ENCODE results near the gene SLC7A1. TPM values are rescaled to one million over a fixed set of nuclear protein-coding genes. Genes with fewer than 3 reads are reported as not detected.

Gene SLC7A1
- total and polyA plus RNA-seq, 2 of the 4 experiments (the other 2 are of a cell fraction) = 9.7 to 22.3 TPM

DNA sequence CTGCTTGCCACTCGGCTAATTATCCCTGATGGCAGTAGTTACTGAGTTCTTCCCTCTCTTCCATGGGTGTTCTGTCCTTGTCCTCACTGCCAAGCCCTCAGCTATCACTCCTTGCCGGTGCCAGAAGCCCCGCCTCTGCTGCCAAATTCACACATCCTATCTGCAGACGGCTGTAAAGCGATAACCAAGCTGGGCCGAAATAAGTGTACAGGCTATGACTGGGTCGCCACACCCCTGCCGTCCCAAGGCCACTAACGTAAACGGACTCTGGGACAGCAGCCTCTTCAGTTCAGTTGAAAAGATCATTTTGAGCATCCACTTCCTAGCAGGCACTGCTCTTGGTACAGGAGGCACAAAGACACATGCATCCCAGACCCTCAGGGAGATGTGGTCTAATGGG lies 13.3 kb downstream of the SLC7A1 start:
- in situ Hi-C loops (cut with MboI; ENCODE audit: low sequenced_read_pairs) = no loop called here
- TF ChIP-seq POLR2A (IDR thresholded peaks at IDR 0.05; ENCODE audit: low read depth, low read length) = no peak
- TF ChIP-seq, protein P1, sequence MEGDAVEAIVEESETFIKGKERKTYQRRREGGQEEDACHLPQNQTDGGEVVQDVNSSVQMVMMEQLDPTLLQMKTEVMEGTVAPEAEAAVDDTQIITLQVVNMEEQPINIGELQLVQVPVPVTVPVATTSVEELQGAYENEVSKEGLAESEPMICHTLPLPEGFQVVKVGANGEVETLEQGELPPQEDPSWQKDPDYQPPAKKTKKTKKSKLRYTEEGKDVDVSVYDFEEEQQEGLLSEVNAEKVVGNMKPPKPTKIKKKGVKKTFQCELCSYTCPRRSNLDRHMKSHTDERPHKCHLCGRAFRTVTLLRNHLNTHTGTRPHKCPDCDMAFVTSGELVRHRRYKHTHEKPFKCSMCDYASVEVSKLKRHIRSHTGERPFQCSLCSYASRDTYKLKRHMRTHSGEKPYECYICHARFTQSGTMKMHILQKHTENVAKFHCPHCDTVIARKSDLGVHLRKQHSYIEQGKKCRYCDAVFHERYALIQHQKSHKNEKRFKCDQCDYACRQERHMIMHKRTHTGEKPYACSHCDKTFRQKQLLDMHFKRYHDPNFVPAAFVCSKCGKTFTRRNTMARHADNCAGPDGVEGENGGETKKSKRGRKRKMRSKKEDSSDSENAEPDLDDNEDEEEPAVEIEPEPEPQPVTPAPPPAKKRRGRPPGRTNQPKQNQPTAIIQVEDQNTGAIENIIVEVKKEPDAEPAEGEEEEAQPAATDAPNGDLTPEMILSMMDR (conservative IDR thresholded peaks at IDR 0.05; ENCODE audit: low read depth, low read length) = no peak
- TF ChIP-seq CHD1 (IDR thresholded peaks at IDR 0.05; ENCODE audit: low read depth, low read length) = no peak
- no peak for TF ChIP-seq RAD21 (IDR thresholded peaks at IDR 0.05; ENCODE audit: low read length)
- no peak for TF ChIP-seq NFE2L2 (IDR thresholded peaks at IDR 0.05; ENCODE audit: low read depth, low read length)
- TF ChIP-seq, protein P2, sequence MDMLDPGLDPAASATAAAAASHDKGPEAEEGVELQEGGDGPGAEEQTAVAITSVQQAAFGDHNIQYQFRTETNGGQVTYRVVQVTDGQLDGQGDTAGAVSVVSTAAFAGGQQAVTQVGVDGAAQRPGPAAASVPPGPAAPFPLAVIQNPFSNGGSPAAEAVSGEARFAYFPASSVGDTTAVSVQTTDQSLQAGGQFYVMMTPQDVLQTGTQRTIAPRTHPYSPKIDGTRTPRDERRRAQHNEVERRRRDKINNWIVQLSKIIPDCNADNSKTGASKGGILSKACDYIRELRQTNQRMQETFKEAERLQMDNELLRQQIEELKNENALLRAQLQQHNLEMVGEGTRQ (IDR thresholded peaks at IDR 0.05; ENCODE audit: low read depth, low read length) = no peak
- TF ChIP-seq BHLHE40 (IDR thresholded peaks at IDR 0.05; ENCODE audit: low read depth, low read length) = no peak
- no peak for TF ChIP-seq CEBPB (IDR thresholded peaks at IDR 0.05; ENCODE audit: low read depth, low read length)
- no peak for TF ChIP-seq MAFK (IDR thresholded peaks at IDR 0.05; ENCODE audit: low read depth, low read length)
- TF ChIP-seq RCOR1 (IDR thresholded peaks at IDR 0.05; ENCODE audit: insufficient replicate concordance, low read length) = no peak
- no peak for TF ChIP-seq MAZ (IDR thresholded peaks at IDR 0.05; ENCODE audit: borderline replicate concordance, low read depth, low read length)
- TF ChIP-seq, protein P3, sequence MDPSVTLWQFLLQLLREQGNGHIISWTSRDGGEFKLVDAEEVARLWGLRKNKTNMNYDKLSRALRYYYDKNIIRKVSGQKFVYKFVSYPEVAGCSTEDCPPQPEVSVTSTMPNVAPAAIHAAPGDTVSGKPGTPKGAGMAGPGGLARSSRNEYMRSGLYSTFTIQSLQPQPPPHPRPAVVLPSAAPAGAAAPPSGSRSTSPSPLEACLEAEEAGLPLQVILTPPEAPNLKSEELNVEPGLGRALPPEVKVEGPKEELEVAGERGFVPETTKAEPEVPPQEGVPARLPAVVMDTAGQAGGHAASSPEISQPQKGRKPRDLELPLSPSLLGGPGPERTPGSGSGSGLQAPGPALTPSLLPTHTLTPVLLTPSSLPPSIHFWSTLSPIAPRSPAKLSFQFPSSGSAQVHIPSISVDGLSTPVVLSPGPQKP (IDR thresholded peaks at IDR 0.05; ENCODE audit: borderline replicate concordance, low read depth, low read length) = no peak
- no peak for TF ChIP-seq FOS (IDR thresholded peaks at IDR 0.05; ENCODE audit: low read depth, low read length)
- TF ChIP-seq RFX5 (IDR thresholded peaks at IDR 0.05; ENCODE audit: low read depth, low read length) = no peak
- TF ChIP-seq MXI1 (IDR thresholded peaks at IDR 0.05; ENCODE audit: borderline replicate concordance, low read depth, low read length) = no peak
- Histone ChIP-seq H2BK15ac (ENCODE audit: low read depth, low read length) (no peak overlapping the region), H2BK5ac (ENCODE audit: low read depth, low read length, poor library complexity, severe bottlenecking) (no peak overlapping the region), H3K4me1 (ENCODE audit: control insufficient read depth, insufficient read depth, low read length) (peaks cover 14% of the 10 kb centered on the region), H2AK9ac (replicated peaks; ENCODE audit: low read depth, low read length, poor library complexity) (no peak overlapping the region), H4K5ac (ENCODE audit: low read depth, low read length) (no peak overlapping the region), H2BK120ac (ENCODE audit: low read depth, low read length) (no peak overlapping the region), H2AK5ac (ENCODE audit: low read depth, low read length) (peak overlapping the region; percentile 14; the same call in 1 of the 2 replicates), H3K14ac (replicated peaks; ENCODE audit: low read depth, low read length) (no peak overlapping the region), H4K20me1 (ENCODE audit: insufficient read depth, low read length) (peaks cover 98% of the 10 kb centered on the region), H3K4ac (ENCODE audit: low read depth, low read length) (no peak overlapping the region), H3K56ac (ENCODE audit: extremely low read depth, insufficient read depth, low read length) (no peak overlapping the region), H3K9ac (ENCODE audit: low read depth, low read length) (no peak overlapping the region), H4K8ac (ENCODE audit: low read depth in 2 of 2, low read length in 2 of 2) (no peak overlapping the region), H3K18ac (ENCODE audit: low read depth, low read length) (no peak overlapping the region), H3K36me3 (ENCODE audit: control insufficient read depth, insufficient read depth, low read length) (peaks cover 5% of the 10 kb centered on the region), H3K27ac (ENCODE audit: insufficient read depth, low read length) (no peak overlapping the region), H2BK20ac (ENCODE audit: low read depth, low read length) (no peak overlapping the region), H4K91ac (ENCODE audit: insufficient read depth, low read depth, low read length) (no peak overlapping the region), H2AFZ (replicated peaks; ENCODE audit: low read length, poor library complexity) (no peak overlapping the region), H3K4me2 (ENCODE audit: low read depth, low read length) (no peak overlapping the region), H3K27me3 (ENCODE audit: control insufficient read depth, insufficient read depth, low read length) (no peaks in the 10 kb centered on the region), H3K9me3 (ENCODE audit: control insufficient read depth, insufficient read depth, low read length) (no peaks in the 10 kb centered on the region), H3K23ac (ENCODE audit: low read depth, low read length) (peak overlapping the region; percentile 29; the same call in 1 of the 2 replicates), H3K79me1 (ENCODE audit: low read depth in 1 of 2, low read length in 2 of 2) (peaks cover 20 to 85% of the 10 kb centered on the region in 2 experiments), H3K4me3 (ENCODE audit: insufficient read depth, low read depth, low read length) (no peak overlapping the region), H3K9me1 (ENCODE audit: insufficient read depth, low read length) (peaks cover 41% of the 10 kb centered on the region)
- intact Hi-C loops (cut with micrococcal nuclease) = no loop called here
- ATAC-seq (ENCODE audit: low read depth) = no peak
- no peak for DNase-seq
- CTCF ChIA-PET = no interaction called here
- POLR2A ChIA-PET (ENCODE audit: unreplicated experiment) = no interaction called here
- dilution Hi-C loops (cut with HindIII; ENCODE audit: low sequenced_read_pairs, unreplicated experiment) = no loop called here
- BruUV-seq (replicated peaks) = no TSS peak
- 78% methylated on average over 3 of the region's 10 CpGs; no CpG with 5 or more reads in 1 of the 2 experiments for WGBS, 2 experiments (ENCODE audit: extremely low coverage in 2 of 2, insufficient read length in 1 of 2)
